B cell (primary cell): ENCODE data around the gene ZAR1L. TPM values are rescaled to one million over a fixed set of nuclear protein-coding genes. Genes with fewer than 3 reads are reported as not detected.

Source experiments
- ATAC-seq: fragments of 200-7000 bp; cut with Tn5 transposase; one replicate; pipeline ENCODE4 v1.10.0; 2021; ENCODE audit warnings: low read depth, mild to moderate bottlenecking, moderate number of reproducible peaks, moderate library complexity
- CTCF ChIA-PET: fragments of 350-600 bp; sonication (Branson Sonifier 250); formaldehyde crosslinking; loops from one replicate; lab custom pipeline; 2021; ENCODE audit warnings: antibody characterized with exemption, inconsistent platforms; lab: Charles Lee
- POLR2A ChIA-PET: fragments of 350-600 bp; sonication (Branson Sonifier 250); formaldehyde crosslinking; loops from one replicate; lab custom pipeline; 2021; ENCODE audit warnings: antibody characterized with exemption; lab: Charles Lee
- DNase-seq: peaks from one replicate; pipeline ENCODE4 v3.0.0; 2013
- H2AFZ ChIP-seq: 2 replicates; pipeline ENCODE4 v1.6.1; 2012; ENCODE audit warnings: mild to moderate bottlenecking, low read depth, low read length; ENCODE audit not compliant: insufficient read depth, poor library complexity, severe bottlenecking
- H3K27ac ChIP-seq, 2 donors: 1 replicate in 1 of 2; 2 replicates in 1 of 2; pipeline ENCODE4 v1.5.1; 2012 to 2013; ENCODE audit warnings: low read length in 2 of 2, mild to moderate bottlenecking in 2 of 2, moderate library complexity in 1 of 2
- H3K27me3 ChIP-seq, 4 experiments: fragments of 200-600 bp in 1 of 4; sonication (generic) in 1 of 4; replicated peaks in 1 of 4; 1 replicate in 2 of 4; 2 replicates in 2 of 4; pipeline versions ENCODE4 v1.6.1 to v1.7.0; 2013 to 2016; ENCODE audit warnings: low read length in 3 of 4, mild to moderate bottlenecking in 2 of 4, mixed read lengths in 1 of 4, moderate library complexity in 1 of 4; ENCODE audit not compliant: insufficient read depth in 4 of 4, control insufficient read depth in 3 of 4; ENCODE audit errors: control extremely low read depth in 1 of 4
- H3K36me3 ChIP-seq, 2 experiments: replicated peaks in 1 of 2; 1 replicate in 1 of 2; 2 replicates in 1 of 2; pipeline versions ENCODE4 v1.6.1 to v1.7.1; 2013; ENCODE audit warnings: low read length in 1 of 2; ENCODE audit not compliant: insufficient read depth in 2 of 2, control insufficient read depth in 1 of 2; ENCODE audit errors: control extremely low read depth in 1 of 2, extremely low read depth in 1 of 2
- H3K4me1 ChIP-seq, 2 donors: fragments of 200-600 bp in 1 of 2; sonication (generic) in 1 of 2; 1 replicate in 1 of 2; 2 replicates in 1 of 2; pipeline versions ENCODE4 v1.5.1 to v1.6.1; 2013 to 2017; ENCODE audit warnings: low read length in 2 of 2; ENCODE audit not compliant: control insufficient read depth in 2 of 2, insufficient read depth in 2 of 2
- H3K4me2 ChIP-seq: replicated peaks from 2 replicates; pipeline ENCODE3; 2012; ENCODE audit warnings: mild to moderate bottlenecking, low read depth, low read length; ENCODE audit not compliant: poor library complexity, severe bottlenecking
- H3K4me3 ChIP-seq, 5 experiments: fragments of 200-600 bp in 1 of 5; sonication (generic) in 1 of 5; 1 replicate in 3 of 5; 2 replicates in 2 of 5; pipeline versions ENCODE4 v1.5.1 to v1.7.0; 2011 to 2016; ENCODE audit warnings: low read length in 4 of 5, mild to moderate bottlenecking in 4 of 5, low read depth in 2 of 5, control low read depth in 1 of 5, moderate library complexity in 1 of 5; ENCODE audit not compliant: insufficient read depth in 1 of 5; ENCODE audit errors: control extremely low read depth in 1 of 5, extremely low read depth in 1 of 5
- H3K79me2 ChIP-seq: fragments of 200-600 bp; sonication (generic); one replicate; pipeline ENCODE4 v1.6.0; 2016; ENCODE audit warnings: low read length; ENCODE audit not compliant: control insufficient read depth, insufficient read depth
- H3K9ac ChIP-seq: fragments of 200-600 bp; sonication (generic); 2 replicates; pipeline ENCODE4 v1.6.1; 2017; ENCODE audit warnings: mild to moderate bottlenecking, low read length, moderate library complexity
- H3K9me3 ChIP-seq, 3 donors: one replicate each; pipeline versions ENCODE4 v1.6.1 to v1.7.1; 2013; ENCODE audit warnings: low read length in 2 of 3; ENCODE audit not compliant: control insufficient read depth in 2 of 3, insufficient read depth in 1 of 3; ENCODE audit errors: control extremely low read depth in 1 of 3
- H4K20me1 ChIP-seq: 2 replicates; pipeline ENCODE4 v1.6.0; 2012; ENCODE audit warnings: mild to moderate bottlenecking, low read length; ENCODE audit not compliant: insufficient read depth, control insufficient read depth, poor library complexity, severe bottlenecking
- H3K27ac Mint-ChIP-seq: one replicate; pipeline ENCODE4 v1.8.0; 2021; ENCODE audit warnings: mixed read lengths
- H3K27me3 Mint-ChIP-seq: one replicate; pipeline ENCODE4 v1.8.0; 2021; ENCODE audit warnings: mixed read lengths
- H3K4me1 Mint-ChIP-seq: one replicate; pipeline ENCODE4 v1.8.0; 2021; ENCODE audit warnings: mixed read lengths
- H3K4me3 Mint-ChIP-seq: one replicate; pipeline ENCODE4 v1.8.0; 2021; ENCODE audit warnings: mixed read lengths
- H3K9me3 Mint-ChIP-seq: one replicate; pipeline ENCODE4 v1.8.0; 2022; ENCODE audit warnings: mixed read lengths; ENCODE audit not compliant: insufficient read depth
- EZH2 ChIP-seq: IDR thresholded peaks from 2 replicates; pipeline ENCODE4 v1.6.1; 2012; ENCODE audit warnings: borderline replicate concordance, low read depth, mild to moderate bottlenecking, moderate library complexity, low read length; ENCODE audit not compliant: insufficient read depth, poor library complexity, severe bottlenecking
- WGBS: methylation state at CpG from one replicate; pipeline ENCODE4 v1.1.5; 2013; ENCODE audit warnings: missing lambda C conversion rate; ENCODE audit not compliant: insufficient coverage; 5-methylcytosine and 5-hydroxymethylcytosine counted together
- intact Hi-C: fragments of 100-400 bp; cut with micrococcal nuclease; formaldehyde crosslinking; loops from one replicate; pipeline ENCODE4 v1.10.0; 2022
- polyA plus RNA-seq: library from polyadenylated mRNA; depleted of rRNA; stranded (reverse); fragments of >200 nt; gene quantifications from 2 replicates; pipeline ENCODE4 v1.2.3, GENCODE V29; 2012
- total RNA-seq, 2 donors: library from RNA; stranded (reverse); fragments of 120-200 nt in 1 of 2; gene quantifications; 1 replicate in 1 of 2; 2 replicates in 1 of 2; pipeline versions ENCODE4 v1.2.3 to v1.2.4, GENCODE V29; 2013 to 2022
- TF ChIP-seq, protein P1 (sequence below): fragments of 200-600 bp; IDR thresholded peaks from one replicate; pipeline ENCODE4 v1.8.0; 2022; ENCODE audit warnings: antibody characterized with exemption, mild to moderate bottlenecking

Gene ZAR1L
- total and polyA plus RNA-seq, 2 donors (not counting 1 experiment from before 2014, with no cell fraction given) = not detected

DNA sequence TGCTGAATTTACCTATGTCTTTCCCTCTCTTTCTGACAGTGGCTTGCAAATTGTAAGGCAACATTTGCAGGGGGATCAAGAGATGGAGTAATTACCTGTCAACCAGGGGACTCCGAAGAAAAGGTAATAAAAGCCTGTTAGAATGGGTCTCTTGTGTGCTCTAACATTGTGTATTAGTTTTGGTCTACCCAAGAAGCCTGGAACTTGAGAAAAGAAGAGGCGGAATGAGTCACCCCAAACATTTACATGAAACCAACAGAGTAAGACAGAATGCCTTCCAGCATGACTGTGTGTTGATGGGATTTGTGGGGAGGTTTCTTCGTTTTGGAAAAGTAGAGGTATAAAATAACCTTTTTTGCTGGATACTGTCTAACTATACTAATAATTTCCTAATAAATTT is 36.7 kb downstream of the ZAR1L start:
- ATAC-seq = no peak
- Histone ChIP-seq H3K9me3 (no peaks in the 10 kb centered on the region), H3K4me3 (no peak overlapping the region), H3K36me3 (peaks cover 0 to 2% of the 10 kb centered on the region in 2 experiments), H3K27me3 (no peaks in the 10 kb centered on the region), H3K4me1 (no peaks in the 10 kb centered on the region), H2AFZ (no peak overlapping the region), H3K79me2 (no peaks in the 10 kb centered on the region), H3K9ac (no peak overlapping the region), H3K27ac (no peak overlapping the region), H3K4me2 (no peak overlapping the region), H4K20me1 (no peaks in the 10 kb centered on the region)
- ChIA-PET CTCF (no interaction called here), POLR2A (no interaction called here)
- Mint-ChIP-seq H3K27me3 (no peaks in the 10 kb centered on the region), H3K27ac (no peak overlapping the region), H3K9me3 (no peaks in the 10 kb centered on the region), H3K4me1 (no peaks in the 10 kb centered on the region), H3K4me3 (no peak overlapping the region)
- 100% methylated on average over 1 of the region's 3 CpGs for WGBS
- no peak for TF ChIP-seq EZH2
- TF ChIP-seq, protein P1, sequence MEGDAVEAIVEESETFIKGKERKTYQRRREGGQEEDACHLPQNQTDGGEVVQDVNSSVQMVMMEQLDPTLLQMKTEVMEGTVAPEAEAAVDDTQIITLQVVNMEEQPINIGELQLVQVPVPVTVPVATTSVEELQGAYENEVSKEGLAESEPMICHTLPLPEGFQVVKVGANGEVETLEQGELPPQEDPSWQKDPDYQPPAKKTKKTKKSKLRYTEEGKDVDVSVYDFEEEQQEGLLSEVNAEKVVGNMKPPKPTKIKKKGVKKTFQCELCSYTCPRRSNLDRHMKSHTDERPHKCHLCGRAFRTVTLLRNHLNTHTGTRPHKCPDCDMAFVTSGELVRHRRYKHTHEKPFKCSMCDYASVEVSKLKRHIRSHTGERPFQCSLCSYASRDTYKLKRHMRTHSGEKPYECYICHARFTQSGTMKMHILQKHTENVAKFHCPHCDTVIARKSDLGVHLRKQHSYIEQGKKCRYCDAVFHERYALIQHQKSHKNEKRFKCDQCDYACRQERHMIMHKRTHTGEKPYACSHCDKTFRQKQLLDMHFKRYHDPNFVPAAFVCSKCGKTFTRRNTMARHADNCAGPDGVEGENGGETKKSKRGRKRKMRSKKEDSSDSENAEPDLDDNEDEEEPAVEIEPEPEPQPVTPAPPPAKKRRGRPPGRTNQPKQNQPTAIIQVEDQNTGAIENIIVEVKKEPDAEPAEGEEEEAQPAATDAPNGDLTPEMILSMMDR = no peak
- intact Hi-C loops = no loop called here
- DNase-seq = no peak

DNA sequence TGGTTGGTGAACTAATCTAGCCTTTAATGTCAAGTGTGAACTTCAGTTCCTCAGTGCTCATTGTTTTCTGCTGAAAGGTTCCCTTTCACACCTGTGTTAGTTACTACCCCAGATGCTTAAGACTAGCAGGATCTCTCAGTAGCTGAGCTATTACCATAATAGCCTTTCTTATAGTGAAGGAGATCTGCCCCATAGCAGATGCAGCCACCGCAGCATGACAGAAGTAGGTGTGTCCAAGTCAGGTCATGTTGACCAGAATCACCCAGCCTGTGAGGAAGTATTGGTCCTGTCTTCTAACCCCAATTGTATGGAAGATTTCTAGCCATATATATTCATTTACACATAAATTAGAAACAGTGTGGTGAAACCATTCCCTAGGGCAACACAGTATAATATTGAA is 37.3 kb downstream of the ZAR1L start:
- H3K9ac ChIP-seq = no peak overlapping the region
- H2AFZ ChIP-seq = no peak overlapping the region
- Mint-ChIP-seq H3K9me3 (no peaks in the 10 kb centered on the region), H3K27me3 (no peaks in the 10 kb centered on the region), H3K4me1 (no peaks in the 10 kb centered on the region), H3K27ac (no peak overlapping the region), H3K4me3 (no peak overlapping the region)
- H3K4me1 ChIP-seq = no peaks in the 10 kb centered on the region
- H3K27ac ChIP-seq = no peak overlapping the region
- intact Hi-C loops = no loop called here
- no peaks in the 10 kb centered on the region for H3K27me3 ChIP-seq
- POLR2A ChIA-PET = no interaction called here
- CTCF ChIA-PET = no interaction called here
- no peaks in the 10 kb centered on the region for H3K9me3 ChIP-seq
- H4K20me1 ChIP-seq = no peaks in the 10 kb centered on the region
- H3K36me3 ChIP-seq = peaks cover 0 to 2% of the 10 kb centered on the region in 2 experiments
- no peak overlapping the region for H3K4me2 ChIP-seq
- H3K4me3 ChIP-seq = no peak overlapping the region
- no CpG with 5 or more reads among the region's 1 CpG for WGBS
- TF ChIP-seq EZH2 = no peak
- TF ChIP-seq, protein P1 = no peak
- DNase-seq (no peak), ATAC-seq (no peak)
- no peaks in the 10 kb centered on the region for H3K79me2 ChIP-seq
